GM23248 (cell line): Measurements from ENCODE around the gene CXCR5. TPM values are rescaled to one million over a fixed set of nuclear protein-coding genes. Genes with fewer than 3 reads are reported as not detected.

Experiments used
- DNase-seq: peaks from one replicate; pipeline ENCODE4 v3.0.0-alpha.2; 2015
- H2AFZ ChIP-seq: fragments of 200-600 bp; sonication (generic); 2 replicates; pipeline ENCODE4 v1.6.1; 2016; ENCODE audit warnings: antibody characterized with exemption
- H3F3A ChIP-seq: fragments of 200-600 bp; sonication (generic); 2 replicates; pipeline ENCODE4 v1.6.1; 2016; ENCODE audit warnings: mild to moderate bottlenecking, antibody characterized with exemption, mixed run types; ENCODE audit not compliant: insufficient read depth
- H3K27ac ChIP-seq: fragments of 200-600 bp; sonication (generic); 2 replicates; pipeline ENCODE4 v1.5.1; 2016; ENCODE audit warnings: mild to moderate bottlenecking
- H3K27me3 ChIP-seq: fragments of 200-600 bp; sonication (generic); replicated peaks from 2 replicates; pipeline ENCODE4 v1.6.1; 2016; ENCODE audit warnings: mild to moderate bottlenecking; ENCODE audit not compliant: insufficient read depth
- H3K36me3 ChIP-seq: fragments of 200-600 bp; sonication (generic); 2 replicates; pipeline ENCODE4 v1.6.1; 2016; ENCODE audit warnings: low read depth, mild to moderate bottlenecking
- H3K4me1 ChIP-seq: fragments of 200-600 bp; sonication (generic); 2 replicates; pipeline ENCODE4 v1.6.1; 2016; ENCODE audit warnings: mild to moderate bottlenecking; ENCODE audit not compliant: insufficient read depth
- H3K4me2 ChIP-seq: fragments of 200-600 bp; sonication (generic); one replicate; pipeline ENCODE4 v1.6.1; 2016; ENCODE audit warnings: mild to moderate bottlenecking; ENCODE audit not compliant: unreplicated experiment
- H3K4me3 ChIP-seq: fragments of 200-600 bp; sonication (generic); 2 replicates; pipeline ENCODE4 v1.5.1; 2016; ENCODE audit warnings: mild to moderate bottlenecking
- H3K79me2 ChIP-seq: fragments of 200-600 bp; sonication (generic); 2 replicates; pipeline ENCODE4 v1.6.1; 2016; ENCODE audit warnings: mild to moderate bottlenecking; ENCODE audit not compliant: insufficient read depth
- H3K9ac ChIP-seq: fragments of 200-600 bp; sonication (generic); 2 replicates; pipeline ENCODE4 v1.6.1; 2016; ENCODE audit warnings: mild to moderate bottlenecking
- H3K9me2 ChIP-seq: fragments of 200-600 bp; sonication (generic); 2 replicates; pipeline ENCODE4 v1.6.1; 2016; ENCODE audit warnings: mixed run types, mild to moderate bottlenecking, moderate library complexity; ENCODE audit not compliant: insufficient read depth
- H3K9me3 ChIP-seq: fragments of 200-600 bp; sonication (generic); one replicate; pipeline ENCODE4 v1.6.1; 2017; ENCODE audit warnings: low read depth
- H4K20me1 ChIP-seq: fragments of 200-600 bp; sonication (generic); 2 replicates; pipeline ENCODE4 v1.6.0; 2016; ENCODE audit not compliant: insufficient read depth
- EZH2 ChIP-seq: fragments of 200-600 bp; sonication (generic); IDR thresholded peaks from 2 replicates; pipeline ENCODE4 v1.6.1; 2018; ENCODE audit warnings: antibody characterized with exemption, mild to moderate bottlenecking; ENCODE audit not compliant: insufficient read depth, poor library complexity, severe bottlenecking
- EZH2phosphoT487 ChIP-seq: fragments of 200-600 bp; sonication (generic); IDR thresholded peaks from 2 replicates; pipeline ENCODE4 v1.6.1; 2018; ENCODE audit warnings: antibody characterized with exemption, moderate library complexity, mild to moderate bottlenecking, low read depth; ENCODE audit not compliant: insufficient read depth
- WGBS, 2 experiments: methylation state at CpG; one replicate each; pipeline ENCODE4 v1.1.6; 2015 to 2017; ENCODE audit warnings: low lambda C conversion rate in 2 of 2, low coverage in 1 of 2; ENCODE audit errors: missing lambda C conversion rate in 2 of 2; 5-methylcytosine and 5-hydroxymethylcytosine counted together
- in situ Hi-C: fragments of 300-500 bp; cut with MboI; formaldehyde crosslinking; loops from 2 replicates; pipeline ENCODE4 v1.15.0; 2020
- polyA plus RNA-seq: library from polyadenylated mRNA; unstranded; fragments of >200 nt; fragmentation: Nextera tagmentation; extraction: Ambion mirVana; gene quantifications from 2 replicates; pipeline ENCODE4 v1.2.1, GENCODE V29; 2016
- total RNA-seq: library from RNA; depleted of rRNA; stranded (reverse); fragments of >200 nt; shearing (Covaris generic); gene quantifications from 2 replicates; pipeline ENCODE4 v1.2.3, GENCODE V29; 2014

The CXCR5 gene
- total and polyA plus RNA-seq, 2 experiments from 2014 or later = not detected

GRCh38 chr11:118877487-118878162 is 6.1 kb upstream of the CXCR5 start:
- H3K4me1 ChIP-seq = no peaks in the 10 kb centered on the region
- H3K9ac ChIP-seq = no peak overlapping the region
- no peak for TF ChIP-seq EZH2
- no peak for TF ChIP-seq EZH2phosphoT487
- no peak overlapping the region for H3K27ac ChIP-seq
- H3K9me3 ChIP-seq = no peaks in the 10 kb centered on the region
- no peak overlapping the region for H3K4me3 ChIP-seq
- no peaks in the 10 kb centered on the region for H3K36me3 ChIP-seq
- no peaks in the 10 kb centered on the region for H3K79me2 ChIP-seq
- H2AFZ ChIP-seq = no peak overlapping the region
- H3F3A ChIP-seq = no peaks in the 10 kb centered on the region
- no peaks in the 10 kb centered on the region for H4K20me1 ChIP-seq
- H3K27me3 ChIP-seq = no peaks in the 10 kb centered on the region
- no peak overlapping the region for H3K4me2 ChIP-seq
- 88 to 90% methylated on average over 11 of the region's 11 CpGs for WGBS, 2 experiments
- in situ Hi-C loops = no loop called here
- no peaks in the 10 kb centered on the region for H3K9me2 ChIP-seq
- DNase-seq = no peak

- Histone ChIP-seq H3F3A (no peaks in the 10 kb centered on the region), H3K36me3 (no peaks in the 10 kb centered on the region), H3K79me2 (no peaks in the 10 kb centered on the region), H3K27ac (no peak overlapping the region), H4K20me1 (no peaks in the 10 kb centered on the region), H3K4me1 (no peaks in the 10 kb centered on the region), H3K4me2 (no peak overlapping the region), H2AFZ (no peak overlapping the region), H3K9me3 (no peaks in the 10 kb centered on the region), H3K9ac (no peak overlapping the region), H3K9me2 (no peaks in the 10 kb centered on the region), H3K27me3 (no peaks in the 10 kb centered on the region), H3K4me3 (no peak overlapping the region)
- WGBS, 2 experiments = 66 to 68% methylated on average over 4 of the region's 4 CpGs
- DNase-seq = no peak
- TF ChIP-seq EZH2 (no peak), EZH2phosphoT487 (no peak)
- in situ Hi-C loops = no loop called here
These were observed 5.5 kb upstream of the CXCR5 start for GRCh38 chr11:118878163-118878563.

GRCh38 chr11:118881228-118881627 is 2.5 kb upstream of the CXCR5 start:
- TF ChIP-seq EZH2phosphoT487 = no peak
- Histone ChIP-seq H3K9ac (no peak overlapping the region), H3F3A (no peaks in the 10 kb centered on the region), H3K27ac (no peak overlapping the region), H2AFZ (no peak overlapping the region), H3K9me2 (no peaks in the 10 kb centered on the region), H3K4me3 (no peak overlapping the region), H4K20me1 (no peaks in the 10 kb centered on the region), H3K27me3 (no peaks in the 10 kb centered on the region), H3K9me3 (no peaks in the 10 kb centered on the region), H3K36me3 (no peaks in the 10 kb centered on the region), H3K4me1 (no peaks in the 10 kb centered on the region), H3K79me2 (no peaks in the 10 kb centered on the region), H3K4me2 (no peak overlapping the region)
- peak; percentile 49 for DNase-seq
- 77 to 81% methylated on average over 3 of the region's 3 CpGs for WGBS, 2 experiments
- in situ Hi-C loops = no loop called here

GRCh38 chr11:118882491-118882890 is 1.2 kb upstream of the CXCR5 start:
- TF ChIP-seq EZH2 (no peak), EZH2phosphoT487 (no peak)
- in situ Hi-C loops = no loop called here
- WGBS, 2 experiments = 77 to 81% methylated on average over 5 of the region's 5 CpGs

More at GRCh38 chr11:118882491-118882890, 1.2 kb upstream of the CXCR5 start:
- Histone ChIP-seq H3K4me1 (peaks cover 3% of the 10 kb centered on the region), H3K4me2 (no peak overlapping the region), H3K9me2 (no peaks in the 10 kb centered on the region), H3K9me3 (no peaks in the 10 kb centered on the region), H3K9ac (no peak overlapping the region), H3K79me2 (no peaks in the 10 kb centered on the region), H3K4me3 (no peak overlapping the region), H3K27me3 (no peaks in the 10 kb centered on the region), H3K36me3 (no peaks in the 10 kb centered on the region), H3F3A (no peaks in the 10 kb centered on the region), H4K20me1 (no peaks in the 10 kb centered on the region), H3K27ac (no peak overlapping the region), H2AFZ (no peak overlapping the region)
- DNase-seq = no peak
